ENCODE measurements around the gene SKOR1.

The SKOR1 gene

DNA sequence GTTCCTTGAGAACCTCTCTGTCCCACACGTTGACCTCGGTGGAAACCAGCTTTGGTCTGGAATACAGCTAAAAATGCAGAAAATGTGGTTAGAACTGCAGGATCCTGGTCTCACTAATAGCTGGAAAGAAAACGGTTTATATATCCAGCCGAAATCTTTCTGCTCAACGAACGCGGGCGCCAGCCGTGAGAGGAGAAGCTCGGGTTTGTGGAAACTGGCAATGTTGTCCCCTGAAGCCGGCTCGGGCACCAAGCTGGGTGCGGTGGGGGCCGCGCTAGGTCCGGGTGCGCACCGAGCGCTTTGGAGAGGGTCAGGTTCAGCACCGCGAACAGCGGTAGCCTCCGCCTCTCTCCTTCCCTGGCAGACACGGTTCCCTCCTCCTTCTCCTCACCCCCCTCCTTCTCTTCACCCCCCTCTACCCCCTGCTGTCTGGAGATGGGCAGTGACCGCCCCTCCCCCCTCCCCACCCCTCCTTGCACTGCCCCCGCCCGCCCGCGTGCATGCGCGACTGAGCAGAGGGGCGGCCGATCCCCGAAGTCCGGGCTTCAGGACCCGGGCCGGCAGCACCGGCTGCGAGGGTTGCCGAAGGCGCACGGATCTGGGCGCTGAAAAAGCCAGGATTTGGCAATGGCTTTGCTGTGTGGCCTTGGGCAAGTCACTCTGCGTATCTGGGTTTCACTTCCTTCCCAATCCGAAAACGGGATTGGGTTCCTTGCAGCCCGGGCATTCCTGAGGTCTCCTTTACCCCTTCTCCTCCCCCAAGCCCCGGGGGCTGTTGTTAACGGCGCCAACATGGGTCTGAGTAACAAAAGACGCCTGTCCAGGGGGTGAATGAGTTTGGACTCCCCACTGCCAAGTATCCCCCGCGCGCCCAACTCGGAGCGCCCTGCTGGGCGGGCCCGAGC lies at the start of gene SKOR1:
Gene SKOR1, plus strand, starts transcription at position 534 of the 905 bp plus-strand sequence. Its CDS starts 94 bp downstream, at position 628.
- peaks cover 3% of the 10 kb centered on the region; the same call in 1 of the 2 replicates for H3K27me3 ChIP-seq (ENCODE audit: insufficient read depth, low read depth)
- H3K4me2 ChIP-seq, result no peak within 1 kb of the TSS
- H3K36me3 ChIP-seq (ENCODE audit: insufficient read depth), result no peaks in the 10 kb centered on the region
- H3K27ac ChIP-seq, result no peak within 1 kb of the TSS
- H4K20me1 ChIP-seq (ENCODE audit: insufficient read depth), result no peaks in the 10 kb centered on the region
- H3K9ac ChIP-seq, result no peak within 1 kb of the TSS
- H2AFZ ChIP-seq (ENCODE audit: low read depth), result no peak within 1 kb of the TSS
- H3K4me3 ChIP-seq (IDR thresholded peaks at IDR 0.05; ENCODE audit: insufficient read depth, low read depth, low read length), result no peak within 1 kb of the TSS
- H3K79me2 ChIP-seq (ENCODE audit: insufficient read depth, low read depth), result no peaks in the 10 kb centered on the region
- H3K4me1 ChIP-seq (ENCODE audit: low read depth, poor library complexity, severe bottlenecking), result no peaks in the 10 kb centered on the region
- no peak for TF ChIP-seq CTCF (conservative IDR thresholded peaks at IDR 0.05; ENCODE audit: low read depth, low read length)

- Histone ChIP-seq H3K9ac (no peak overlapping the region), H2AFZ (ENCODE audit: low read depth) (no peak overlapping the region), H3K4me3 (IDR thresholded peaks at IDR 0.05; ENCODE audit: insufficient read depth, low read depth, low read length) (no peak overlapping the region), H3K4me1 (ENCODE audit: low read depth, poor library complexity, severe bottlenecking) (peaks cover 13% of the 10 kb centered on the region), H3K4me2 (no peak overlapping the region), H3K79me2 (ENCODE audit: insufficient read depth, low read depth) (no peaks in the 10 kb centered on the region), H4K20me1 (ENCODE audit: insufficient read depth) (no peaks in the 10 kb centered on the region), H3K27me3 (ENCODE audit: insufficient read depth, low read depth) (no peaks in the 10 kb centered on the region), H3K27ac (no peak overlapping the region), H3K36me3 (ENCODE audit: insufficient read depth) (no peaks in the 10 kb centered on the region)
- no peak for TF ChIP-seq CTCF (conservative IDR thresholded peaks at IDR 0.05; ENCODE audit: low read depth, low read length)
Observed at GRCh38 chr15:67775998-67776397, 49.3 kb upstream of the SKOR1 start.

GRCh38 chr15:67776600-67776999 lies 48.7 kb upstream of the SKOR1 start:
- no peaks in the 10 kb centered on the region for H4K20me1 ChIP-seq (ENCODE audit: insufficient read depth)
- no peaks in the 10 kb centered on the region for H3K36me3 ChIP-seq (ENCODE audit: insufficient read depth)
- H3K9ac ChIP-seq, result no peak overlapping the region
- no peak overlapping the region for H3K27ac ChIP-seq
- no peak for TF ChIP-seq CTCF (conservative IDR thresholded peaks at IDR 0.05; ENCODE audit: low read depth, low read length)
- no peak overlapping the region for H2AFZ ChIP-seq (ENCODE audit: low read depth)
- H3K4me1 ChIP-seq (ENCODE audit: low read depth, poor library complexity, severe bottlenecking), result peaks cover 19% of the 10 kb centered on the region
- no peak overlapping the region for H3K4me3 ChIP-seq (IDR thresholded peaks at IDR 0.05; ENCODE audit: insufficient read depth, low read depth, low read length)
- no peaks in the 10 kb centered on the region for H3K79me2 ChIP-seq (ENCODE audit: insufficient read depth, low read depth)
- H3K4me2 ChIP-seq, result no peak overlapping the region
- H3K27me3 ChIP-seq (ENCODE audit: insufficient read depth, low read depth), result no peaks in the 10 kb centered on the region

GRCh38 chr15:67777071-67777470 lies 48.2 kb upstream of the SKOR1 start:
- Histone ChIP-seq H3K9ac (no peak overlapping the region), H3K4me3 (IDR thresholded peaks at IDR 0.05; ENCODE audit: insufficient read depth, low read depth, low read length) (no peak overlapping the region), H3K79me2 (ENCODE audit: insufficient read depth, low read depth) (no peaks in the 10 kb centered on the region), H3K4me2 (no peak overlapping the region), H4K20me1 (ENCODE audit: insufficient read depth) (no peaks in the 10 kb centered on the region), H2AFZ (ENCODE audit: low read depth) (no peak overlapping the region), H3K27me3 (ENCODE audit: insufficient read depth, low read depth) (no peaks in the 10 kb centered on the region), H3K36me3 (ENCODE audit: insufficient read depth) (no peaks in the 10 kb centered on the region), H3K27ac (no peak overlapping the region), H3K4me1 (ENCODE audit: low read depth, poor library complexity, severe bottlenecking) (peaks cover 23% of the 10 kb centered on the region)
- no peak for TF ChIP-seq CTCF (conservative IDR thresholded peaks at IDR 0.05; ENCODE audit: low read depth, low read length)

All from KMS-11 (cell line).